ENCODE data around the gene ENPP7. TPM values are rescaled to one million over a fixed set of nuclear protein-coding genes. Genes with fewer than 3 reads are reported as not detected.

The ENPP7 gene
- total RNA-seq, 1 donor from 2014 or later, result not detected

DNA sequence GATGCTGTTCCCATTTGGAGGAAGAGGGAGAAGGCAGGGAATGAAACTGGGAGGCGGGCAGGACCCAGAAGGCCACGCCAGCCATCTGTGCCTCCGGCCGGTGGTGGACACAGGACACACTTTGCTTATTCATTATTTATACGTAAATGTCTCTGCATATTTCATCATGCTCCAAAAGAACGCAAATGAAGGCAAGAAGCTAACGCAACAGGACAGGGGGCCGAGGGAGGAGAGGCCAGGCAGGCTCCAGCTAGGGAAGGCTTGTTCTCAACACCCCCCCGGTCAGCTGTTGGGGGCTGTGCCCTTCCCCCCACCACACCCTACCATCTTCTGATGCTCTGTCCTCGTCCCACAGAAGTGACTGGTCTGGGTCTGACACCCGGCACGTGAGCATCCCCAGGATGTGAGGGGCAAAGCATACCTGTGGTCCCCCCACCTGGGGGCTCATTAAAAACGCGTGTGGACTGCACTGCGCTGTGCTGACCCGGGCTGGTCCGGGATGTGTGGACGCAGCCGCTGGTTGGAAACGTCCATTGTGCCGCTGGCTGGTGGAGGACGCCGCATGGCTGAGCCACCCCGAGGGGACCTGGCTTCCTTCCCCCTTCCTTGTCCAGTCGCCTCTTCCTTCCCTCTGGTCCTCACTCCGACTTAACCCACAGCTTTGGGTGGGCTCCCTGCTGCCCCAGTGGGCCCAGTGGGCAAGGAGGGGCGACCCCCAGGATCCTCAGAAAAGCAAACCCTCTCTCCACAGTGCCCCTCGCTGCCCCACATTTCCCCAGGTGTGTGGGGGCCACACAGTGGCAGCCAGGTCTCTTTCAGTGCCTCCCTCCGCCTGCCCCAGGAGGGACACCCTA is 46.4 kb upstream of the ENPP7 start:
- Mint-ChIP-seq H3K36me3 (ENCODE audit: insufficient read depth) (no peaks in the 10 kb centered on the region), H3K9me3 (ENCODE audit: low read depth) (no peaks in the 10 kb centered on the region), H3K4me3 (ENCODE audit: low read depth) (no peak overlapping the region), H3K27me3 (peaks cover 25% of the 10 kb centered on the region), H3K4me1 (ENCODE audit: low read depth) (peaks cover 2% of the 10 kb centered on the region), H3K27ac (no peak overlapping the region)
- no peak for TF ChIP-seq CTCF (IDR thresholded peaks at IDR 0.05; ENCODE audit: unreplicated experiment)
- no peak for DNase-seq (ENCODE audit: low spot score, unreplicated experiment)

- Mint-ChIP-seq H3K27me3 (peaks cover 28% of the 10 kb centered on the region), H3K36me3 (ENCODE audit: insufficient read depth) (no peaks in the 10 kb centered on the region), H3K9me3 (ENCODE audit: low read depth) (no peaks in the 10 kb centered on the region), H3K4me3 (ENCODE audit: low read depth) (no peak overlapping the region), H3K4me1 (ENCODE audit: low read depth) (peaks cover 2% of the 10 kb centered on the region), H3K27ac (no peak overlapping the region)
- TF ChIP-seq CTCF (IDR thresholded peaks at IDR 0.05; ENCODE audit: unreplicated experiment), result no peak
- no peak for DNase-seq (ENCODE audit: low spot score, unreplicated experiment)
These were observed 45.6 kb upstream of the ENPP7 start for GRCh38 chr17:79685121-79685520.

DNA sequence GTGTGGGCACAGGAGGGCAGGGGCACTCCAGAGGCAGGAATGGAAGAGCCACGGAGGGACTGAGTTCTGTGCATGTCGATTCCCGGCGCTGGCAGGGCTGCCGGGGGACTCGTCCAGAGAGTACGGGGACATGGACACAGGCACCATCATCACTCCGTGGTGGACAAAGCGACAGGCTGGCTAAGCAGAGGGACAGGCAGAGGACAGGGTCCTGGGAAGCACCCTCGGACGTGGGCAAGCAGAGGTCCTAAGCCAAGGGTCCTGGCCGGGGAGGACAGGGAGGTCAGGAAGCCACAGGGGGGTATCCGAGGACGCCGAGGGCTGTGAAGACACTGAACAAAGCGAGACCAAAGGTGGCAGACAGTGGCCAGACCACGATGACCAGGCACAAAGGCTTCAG is 44.3 kb upstream of the ENPP7 start:
- Mint-ChIP-seq H3K27me3 (peaks cover 29% of the 10 kb centered on the region), H3K9me3 (ENCODE audit: low read depth) (no peaks in the 10 kb centered on the region), H3K36me3 (ENCODE audit: insufficient read depth) (no peaks in the 10 kb centered on the region), H3K4me3 (ENCODE audit: low read depth) (no peak overlapping the region), H3K27ac (no peak overlapping the region), H3K4me1 (ENCODE audit: low read depth) (peaks cover 2% of the 10 kb centered on the region)
- no peak for TF ChIP-seq CTCF (IDR thresholded peaks at IDR 0.05; ENCODE audit: unreplicated experiment)
- DNase-seq (ENCODE audit: low spot score, unreplicated experiment), result no peak

DNA sequence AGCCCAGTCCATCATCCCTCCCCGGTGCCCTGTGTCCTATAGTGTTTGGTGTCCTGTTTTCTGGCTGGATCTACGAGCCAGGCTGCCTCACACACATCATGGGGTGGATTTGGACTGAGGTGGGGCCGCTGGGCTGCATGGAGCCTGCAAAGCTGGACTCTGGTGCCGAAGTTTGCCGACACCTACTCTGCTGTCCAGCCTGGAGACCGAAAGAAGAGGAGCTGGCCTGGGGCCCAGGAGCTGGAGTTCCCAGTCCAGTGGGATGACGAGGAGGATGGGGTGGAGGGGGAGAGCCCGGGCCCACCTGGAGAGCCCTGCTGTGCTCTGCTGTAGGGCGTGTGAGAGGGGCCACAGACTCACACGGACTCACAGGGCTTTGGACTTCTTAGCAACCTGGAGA is 40.3 kb upstream of the ENPP7 start:
- Mint-ChIP-seq H3K36me3 (ENCODE audit: insufficient read depth) (no peaks in the 10 kb centered on the region), H3K27me3 (peaks cover 28% of the 10 kb centered on the region), H3K4me1 (ENCODE audit: low read depth) (no peaks in the 10 kb centered on the region), H3K9me3 (ENCODE audit: low read depth) (no peaks in the 10 kb centered on the region), H3K27ac (no peak overlapping the region), H3K4me3 (ENCODE audit: low read depth) (no peak overlapping the region)
- no peak for TF ChIP-seq CTCF (IDR thresholded peaks at IDR 0.05; ENCODE audit: unreplicated experiment)
- DNase-seq (ENCODE audit: low spot score, unreplicated experiment), result no peak

DNA sequence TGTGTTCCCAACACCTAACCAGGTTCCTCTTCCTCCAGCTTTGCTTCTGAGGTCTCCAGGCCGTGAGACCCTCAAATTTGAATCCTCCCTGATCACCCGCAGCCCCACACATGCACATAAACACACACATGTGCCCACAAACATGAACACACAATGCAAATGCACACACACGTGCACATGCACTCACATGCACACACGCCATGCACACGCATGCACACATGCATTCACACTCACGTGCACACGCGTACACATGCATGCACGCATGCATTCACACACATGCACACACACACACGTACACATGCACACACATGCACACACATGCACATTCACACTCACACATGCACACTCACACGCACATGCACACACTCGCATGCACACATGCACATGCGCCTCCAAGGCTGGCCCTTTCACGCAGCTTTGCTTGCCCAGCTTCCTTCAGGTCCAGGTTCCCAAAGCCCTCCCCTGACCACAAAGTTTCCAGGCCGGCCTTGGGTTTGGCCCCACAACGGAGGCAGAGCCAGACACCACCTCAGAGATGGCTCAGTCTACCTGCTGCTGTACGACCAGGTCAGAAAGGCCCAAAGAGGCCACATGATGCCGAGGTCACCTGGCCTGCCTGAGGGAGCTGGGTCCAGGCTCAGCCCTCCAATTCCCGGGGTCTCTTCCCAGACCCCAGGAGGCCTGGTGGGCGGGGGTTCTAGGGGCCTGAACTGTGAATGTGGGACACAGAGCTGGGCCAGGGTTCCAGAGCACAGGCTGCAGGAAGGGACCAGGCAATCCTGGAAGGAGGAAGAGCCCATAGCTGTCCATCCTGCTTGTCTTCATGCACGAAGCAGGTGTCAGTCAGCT is 39.5 kb upstream of the ENPP7 start:
- no peaks in the 10 kb centered on the region for H3K4me1 Mint-ChIP-seq (ENCODE audit: low read depth)
- DNase-seq (ENCODE audit: low spot score, unreplicated experiment), result no peak
- no peak overlapping the region for H3K27ac Mint-ChIP-seq
- no peaks in the 10 kb centered on the region for H3K9me3 Mint-ChIP-seq (ENCODE audit: low read depth)
- no peak for TF ChIP-seq CTCF (IDR thresholded peaks at IDR 0.05; ENCODE audit: unreplicated experiment)
- peaks cover 27% of the 10 kb centered on the region for H3K27me3 Mint-ChIP-seq
- no peaks in the 10 kb centered on the region for H3K36me3 Mint-ChIP-seq (ENCODE audit: insufficient read depth)
- H3K4me3 Mint-ChIP-seq (ENCODE audit: low read depth), result no peak overlapping the region

Data from progenitor cell of endocrine pancreas (in vitro differentiated cells).